Measurements from ENCODE around the gene LAMTOR1.

Gene LAMTOR1

DNA sequence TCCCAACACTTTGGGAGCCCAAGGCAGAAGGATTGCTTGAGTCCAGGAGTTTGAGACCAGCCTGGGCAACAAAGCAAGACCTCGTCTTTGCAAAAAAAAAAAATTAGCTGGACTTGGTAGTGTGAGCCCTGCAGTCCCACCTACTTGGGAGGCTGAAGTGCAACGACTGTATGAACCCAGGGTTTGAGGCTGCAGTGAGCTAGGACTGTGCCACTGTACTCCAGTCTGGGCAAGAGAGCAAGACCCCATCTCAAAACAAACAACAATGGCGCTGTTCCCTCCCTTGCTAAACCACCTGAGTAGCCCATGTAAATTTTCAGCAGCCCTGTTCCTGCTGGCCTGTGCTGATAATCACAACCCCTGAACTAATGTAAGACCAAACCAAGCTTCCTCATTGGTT, 3.1 kb downstream of the LAMTOR1 start:
- TF ChIP-seq, protein P1, sequence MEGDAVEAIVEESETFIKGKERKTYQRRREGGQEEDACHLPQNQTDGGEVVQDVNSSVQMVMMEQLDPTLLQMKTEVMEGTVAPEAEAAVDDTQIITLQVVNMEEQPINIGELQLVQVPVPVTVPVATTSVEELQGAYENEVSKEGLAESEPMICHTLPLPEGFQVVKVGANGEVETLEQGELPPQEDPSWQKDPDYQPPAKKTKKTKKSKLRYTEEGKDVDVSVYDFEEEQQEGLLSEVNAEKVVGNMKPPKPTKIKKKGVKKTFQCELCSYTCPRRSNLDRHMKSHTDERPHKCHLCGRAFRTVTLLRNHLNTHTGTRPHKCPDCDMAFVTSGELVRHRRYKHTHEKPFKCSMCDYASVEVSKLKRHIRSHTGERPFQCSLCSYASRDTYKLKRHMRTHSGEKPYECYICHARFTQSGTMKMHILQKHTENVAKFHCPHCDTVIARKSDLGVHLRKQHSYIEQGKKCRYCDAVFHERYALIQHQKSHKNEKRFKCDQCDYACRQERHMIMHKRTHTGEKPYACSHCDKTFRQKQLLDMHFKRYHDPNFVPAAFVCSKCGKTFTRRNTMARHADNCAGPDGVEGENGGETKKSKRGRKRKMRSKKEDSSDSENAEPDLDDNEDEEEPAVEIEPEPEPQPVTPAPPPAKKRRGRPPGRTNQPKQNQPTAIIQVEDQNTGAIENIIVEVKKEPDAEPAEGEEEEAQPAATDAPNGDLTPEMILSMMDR (IDR thresholded peaks at IDR 0.05; ENCODE audit: extremely low read depth, insufficient read depth, missing control alignments), result no peak
- DNase-seq (ENCODE audit: low spot score), result no peak
- in situ Hi-C loops (cut with MboI; ENCODE audit: low pct_unique_long_range_greater_than_20kb, low sequenced_read_pairs, unreplicated experiment), result no loop called here

DNA sequence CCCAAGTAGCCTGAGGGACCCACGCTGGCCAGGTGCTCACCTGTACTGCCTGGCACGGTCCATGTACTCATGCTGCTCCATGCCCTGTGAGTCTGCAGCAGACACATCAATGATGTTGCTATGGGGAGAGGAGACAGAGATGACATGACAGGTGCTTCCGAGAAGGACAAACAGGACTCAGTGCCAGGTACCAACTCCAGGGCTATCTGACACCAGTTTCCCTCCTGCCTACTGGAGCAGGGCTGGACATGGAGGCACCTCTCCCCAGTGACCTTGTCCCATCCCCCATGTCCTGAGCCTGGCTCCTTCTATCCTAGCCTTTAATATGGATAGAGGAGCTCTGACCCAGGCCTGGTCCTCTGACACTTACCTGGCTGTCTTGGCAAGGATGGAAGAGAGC, 4.4 kb downstream of the LAMTOR1 start:
- TF ChIP-seq, protein P1 (IDR thresholded peaks at IDR 0.05; ENCODE audit: extremely low read depth, insufficient read depth, missing control alignments), result no peak
- DNase-seq (ENCODE audit: low spot score), result no peak
- in situ Hi-C loops (cut with MboI; ENCODE audit: low pct_unique_long_range_greater_than_20kb, low sequenced_read_pairs, unreplicated experiment), result no loop called here

DNA sequence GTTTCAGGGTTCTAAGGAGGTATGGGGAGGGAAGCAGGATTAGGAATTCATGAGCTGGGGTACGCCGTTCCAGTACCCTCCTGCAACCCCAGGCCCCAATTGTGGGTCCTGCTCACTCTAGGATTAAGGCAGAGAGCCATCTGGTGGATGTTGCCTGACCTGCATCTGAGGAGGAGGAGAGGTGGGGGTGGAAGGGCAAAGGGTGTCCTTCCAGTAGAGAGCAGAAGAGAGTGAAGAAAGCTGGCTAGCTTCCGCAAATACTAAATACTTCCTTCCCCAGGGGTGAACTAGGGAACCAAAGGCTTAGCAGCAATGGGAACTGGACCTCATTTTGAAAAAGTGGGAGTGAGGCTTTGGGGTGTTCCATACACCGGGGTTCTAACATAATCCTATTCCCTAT, 11.8 kb downstream of the LAMTOR1 start:
- peak; percentile 73 for DNase-seq (ENCODE audit: low spot score)
- in situ Hi-C loops (cut with MboI; ENCODE audit: low pct_unique_long_range_greater_than_20kb, low sequenced_read_pairs, unreplicated experiment), result no loop called here
- TF ChIP-seq, protein P1 (IDR thresholded peaks at IDR 0.05; ENCODE audit: extremely low read depth, insufficient read depth, missing control alignments), result peak; percentile 91

DNA sequence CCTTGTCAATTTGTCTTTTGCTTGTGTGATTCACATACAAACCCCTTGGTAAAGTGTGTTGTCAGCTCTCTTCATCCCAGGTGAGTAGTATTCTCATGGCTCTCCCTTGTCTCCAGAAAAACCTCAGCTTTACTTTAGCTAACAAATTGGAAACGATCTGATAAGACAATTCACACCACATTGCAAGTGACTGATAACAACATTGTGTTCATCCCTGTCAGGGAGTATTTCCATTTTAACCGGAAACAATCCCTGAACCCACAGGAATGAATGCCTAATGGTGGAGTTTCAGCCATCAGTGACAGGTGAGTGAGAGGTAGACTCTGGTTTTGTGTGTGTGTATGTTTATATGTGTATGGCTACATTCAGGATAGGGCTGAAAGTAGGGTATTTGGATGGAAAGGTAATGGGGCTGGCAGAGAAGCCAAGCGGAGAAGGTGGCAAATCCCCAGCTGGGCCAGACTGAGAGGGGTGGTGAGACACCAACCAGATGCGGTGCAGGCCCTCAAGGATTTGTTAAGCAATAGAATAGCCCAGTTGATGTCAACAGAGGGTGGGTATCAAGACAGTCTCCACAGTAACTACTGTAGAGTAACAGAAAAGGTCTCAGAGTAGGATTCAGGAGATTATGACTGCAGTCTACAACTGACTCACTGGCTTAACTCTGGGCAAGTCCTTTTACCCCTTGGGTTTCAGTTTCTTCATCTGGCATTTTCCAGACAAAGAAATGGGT, 14.9 kb downstream of the LAMTOR1 start:
- TF ChIP-seq, protein P1 (IDR thresholded peaks at IDR 0.05; ENCODE audit: extremely low read depth, insufficient read depth, missing control alignments), result no peak
- DNase-seq (ENCODE audit: low spot score), result no peak
- in situ Hi-C loops (cut with MboI; ENCODE audit: low pct_unique_long_range_greater_than_20kb, low sequenced_read_pairs, unreplicated experiment), result no loop called here

DNA sequence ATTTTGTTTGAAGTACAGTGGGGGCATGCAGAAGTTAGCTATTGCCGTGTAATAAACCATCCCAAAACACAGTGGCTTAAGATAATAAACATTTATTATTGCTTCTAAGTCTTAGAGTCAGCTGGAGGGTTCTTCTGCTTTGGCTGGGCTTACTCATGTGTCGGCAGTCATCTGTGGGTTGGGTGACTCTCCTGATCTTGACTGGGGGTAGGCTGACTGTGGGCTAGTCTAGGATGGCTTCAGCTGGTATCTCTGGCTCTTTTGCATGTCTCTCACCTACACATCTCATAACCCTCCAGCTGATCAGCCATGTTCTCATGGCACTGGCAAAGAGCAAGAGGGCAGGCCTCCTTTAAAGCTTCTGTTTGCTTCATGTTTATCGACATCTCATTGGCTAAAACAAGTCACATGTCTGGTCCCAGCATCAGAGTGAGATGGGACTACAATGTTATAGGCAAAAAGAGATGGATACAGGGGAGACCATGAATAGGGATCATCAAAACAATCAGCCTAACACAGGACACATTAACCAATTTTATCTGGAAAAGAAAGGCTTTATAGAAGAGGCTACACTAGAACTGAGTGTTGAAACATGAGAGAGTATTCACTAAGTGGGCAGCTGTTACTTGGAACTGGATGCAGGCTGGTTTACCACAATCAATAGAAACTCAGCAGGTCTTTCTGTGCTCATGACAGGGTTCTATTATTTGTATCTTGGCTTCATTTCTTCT, 17.3 kb downstream of the LAMTOR1 start:
- in situ Hi-C loops (cut with MboI; ENCODE audit: low pct_unique_long_range_greater_than_20kb, low sequenced_read_pairs, unreplicated experiment), result no loop called here
- TF ChIP-seq, protein P1 (IDR thresholded peaks at IDR 0.05; ENCODE audit: extremely low read depth, insufficient read depth, missing control alignments), result no peak
- no peak for DNase-seq (ENCODE audit: low spot score)

DNA sequence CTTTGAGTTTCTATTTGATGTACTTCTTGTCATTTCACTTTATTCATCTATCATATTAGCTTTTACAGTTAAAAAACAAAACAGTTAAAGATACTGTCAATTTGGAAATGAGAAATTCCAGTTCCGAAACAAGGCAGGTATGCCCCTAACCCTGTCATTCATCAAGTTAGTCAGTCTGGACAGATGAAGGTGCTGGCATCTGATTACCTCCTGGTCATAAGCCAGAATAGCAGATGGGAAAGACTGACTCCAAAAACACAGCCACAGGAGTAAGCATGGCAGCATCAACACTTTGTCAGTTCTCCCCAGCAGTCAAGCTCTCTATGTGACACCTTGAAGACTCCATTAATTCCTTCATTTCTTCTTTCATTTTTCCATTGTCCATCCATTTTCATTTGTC, 18.1 kb downstream of the LAMTOR1 start:
- DNase-seq (ENCODE audit: low spot score), result no peak
- in situ Hi-C loops (cut with MboI; ENCODE audit: low pct_unique_long_range_greater_than_20kb, low sequenced_read_pairs, unreplicated experiment), result no loop called here
- TF ChIP-seq, protein P1 (IDR thresholded peaks at IDR 0.05; ENCODE audit: extremely low read depth, insufficient read depth, missing control alignments), result no peak
